HG03520 (cell line): ENCODE measurements around the gene ZNF75A.

ENCODE experiments used
- ATAC-seq: cut with Tn5 transposase; IDR thresholded peaks from one replicate; pipeline ENCODE4 v1.9.1; 2021; ENCODE audit warnings: mild to moderate bottlenecking, moderate library complexity; ENCODE audit not compliant: unreplicated experiment

Gene ZNF75A

DNA sequence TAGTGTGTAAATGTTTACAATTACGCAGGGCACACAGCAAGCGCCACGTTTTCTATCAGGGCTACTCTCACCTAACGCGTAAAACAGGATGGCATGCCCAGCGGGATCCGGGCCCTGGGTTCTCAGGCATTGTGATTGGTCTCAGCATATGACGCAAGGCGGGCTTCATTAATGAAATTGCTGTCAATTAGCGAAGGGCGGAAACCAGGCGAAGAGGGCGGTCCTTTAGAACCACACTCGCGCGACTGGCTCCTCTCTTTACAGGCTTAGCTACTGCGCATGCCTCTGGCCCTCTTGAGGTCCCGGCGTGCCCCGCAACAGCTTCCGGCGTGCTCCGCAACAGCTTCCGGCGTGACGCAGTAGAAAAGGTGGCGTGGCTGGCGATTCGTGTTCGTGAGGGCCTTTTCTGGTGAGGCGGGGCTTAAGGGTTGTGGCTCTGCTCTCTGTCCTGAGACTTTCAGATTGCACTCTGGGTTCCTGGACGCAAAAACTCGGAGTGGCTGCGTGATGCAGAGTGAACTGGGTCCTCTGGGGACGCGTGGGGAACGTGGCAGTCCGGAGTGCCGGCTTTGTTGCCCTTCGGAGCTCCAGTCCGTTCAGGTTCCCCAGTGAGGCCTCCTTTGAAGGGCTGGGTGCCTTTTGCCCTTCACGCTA is 59.6 kb downstream of the ZNF75A start:
- no peak for ATAC-seq
